Measurements from ENCODE around the gene SHISA7.

The SHISA7 gene

GRCh38 chr19:55384131-55384919, 58.8 kb downstream of the SHISA7 start, which contains the start of gene TMEM238:
TMEM238 (minus strand) TSS chr19:55384292; CDS start chr19:55384259, 33 bp downstream.
- DNase-seq (ENCODE audit: low read depth) = no peak
- no peak for TF ChIP-seq CTCF (conservative IDR thresholded peaks at IDR 0.05; ENCODE audit: low read length)
- H3K4me3 ChIP-seq (ENCODE audit: low read length) = peak within 1 kb of the TSS; percentile 60

- no peak; the same call in 1 of the 2 replicates for TF ChIP-seq CTCF (conservative IDR thresholded peaks at IDR 0.05; ENCODE audit: low read length)
- peak; percentile 62 for DNase-seq (ENCODE audit: low read depth)
- H3K4me3 ChIP-seq (ENCODE audit: low read length) = peak overlapping the region; percentile 55
Observed at GRCh38 chr19:55383279-55384130, 59.6 kb downstream of the SHISA7 start.

- no peak for TF ChIP-seq CTCF (conservative IDR thresholded peaks at IDR 0.05; ENCODE audit: low read length)
- DNase-seq (ENCODE audit: low read depth) = no peak
- H3K4me3 ChIP-seq (ENCODE audit: low read length) = no peak overlapping the region
Observed at GRCh38 chr19:55382522-55383054, 60.5 kb downstream of the SHISA7 start.

GRCh38 chr19:55382013-55382412, 61.1 kb downstream of the SHISA7 start:
- H3K4me3 ChIP-seq (ENCODE audit: low read length) = no peak overlapping the region
- TF ChIP-seq CTCF (conservative IDR thresholded peaks at IDR 0.05; ENCODE audit: low read length) = no peak
- no peak for DNase-seq (ENCODE audit: low read depth)

- H3K4me3 ChIP-seq (ENCODE audit: low read length) = no peak overlapping the region
- no peak for TF ChIP-seq CTCF (conservative IDR thresholded peaks at IDR 0.05; ENCODE audit: low read length)
- no peak for DNase-seq (ENCODE audit: low read depth)
Observed at GRCh38 chr19:55379174-55379573, 63.9 kb downstream of the SHISA7 start.
